ENCODE data around the gene CTNNB1.

The CTNNB1 gene

GRCh38 chr3:41219424-41219823, 20.1 kb downstream of the CTNNB1 start:
- DNase-seq (ENCODE audit: low spot score), result no peak

GRCh38 chr3:41220906-41221677, 21.8 kb downstream of the CTNNB1 start:
- no peak for DNase-seq (ENCODE audit: low spot score)

GRCh38 chr3:41222012-41222411, 22.7 kb downstream of the CTNNB1 start:
- DNase-seq (ENCODE audit: low spot score), result no peak

- DNase-seq (ENCODE audit: low spot score), result no peak
Measured at GRCh38 chr3:41222501-41222900, 23.2 kb downstream of the CTNNB1 start.

GRCh38 chr3:41223078-41223477, 23.8 kb downstream of the CTNNB1 start:
- no peak for DNase-seq (ENCODE audit: low spot score)

- no peak for DNase-seq (ENCODE audit: low spot score)
Measured at GRCh38 chr3:41223691-41224090, 24.4 kb downstream of the CTNNB1 start.

GRCh38 chr3:41224120-41224806, 25.0 kb downstream of the CTNNB1 start:
- DNase-seq (ENCODE audit: low spot score), result no peak

GRCh38 chr3:41234823-41235721, 35.8 kb downstream of the CTNNB1 start:
- no peak for DNase-seq (ENCODE audit: low spot score)

GRCh38 chr3:41236228-41236627, 36.9 kb downstream of the CTNNB1 start:
- no peak for DNase-seq (ENCODE audit: low spot score)

- no peak for DNase-seq (ENCODE audit: low spot score)
Measured at GRCh38 chr3:41237907-41238306, 38.6 kb downstream of the CTNNB1 start.

- no peak for DNase-seq (ENCODE audit: low spot score)
Measured at GRCh38 chr3:41239587-41239986, 40.3 kb downstream of the CTNNB1 start.

GRCh38 chr3:41241161-41241560, 41.9 kb downstream of the CTNNB1 start:
- DNase-seq (ENCODE audit: low spot score), result no peak

- no peak for DNase-seq (ENCODE audit: low spot score)
Measured at GRCh38 chr3:41241800-41242571, 42.7 kb downstream of the CTNNB1 start.

GRCh38 chr3:41243183-41243582, 43.9 kb downstream of the CTNNB1 start:
- DNase-seq (ENCODE audit: low spot score), result no peak

- no peak for DNase-seq (ENCODE audit: low spot score)
Measured at GRCh38 chr3:41244620-41245336, 45.5 kb downstream of the CTNNB1 start.

- DNase-seq (ENCODE audit: low spot score), result peak; percentile 16
Measured at GRCh38 chr3:41247055-41248004, 48.0 kb downstream of the CTNNB1 start.

GRCh38 chr3:41248525-41248924, 49.2 kb downstream of the CTNNB1 start:
- no peak for DNase-seq (ENCODE audit: low spot score)

GRCh38 chr3:41249318-41249717, 50.0 kb downstream of the CTNNB1 start:
- no peak for DNase-seq (ENCODE audit: low spot score)

- no peak for DNase-seq (ENCODE audit: low spot score)
Measured at GRCh38 chr3:41250825-41251224, 51.5 kb downstream of the CTNNB1 start.

GRCh38 chr3:41251593-41251992, 52.3 kb downstream of the CTNNB1 start:
- DNase-seq (ENCODE audit: low spot score), result no peak

Measured in putamen (tissue), 1 donor.